GM21619 (cell line): ENCODE data around the gene CHDH.

ENCODE experiments used
- ATAC-seq: cut with Tn5 transposase; IDR thresholded peaks from one replicate; pipeline ENCODE4 v1.9.1; 2021; ENCODE audit not compliant: unreplicated experiment

CHDH gene

GRCh38 chr3:53764026-53764775 is 82.0 kb downstream of the CHDH start:
- no peak for ATAC-seq

- no peak for ATAC-seq
Measured at GRCh38 chr3:53763353-53763752, 82.9 kb downstream of the CHDH start.
